SK-N-SH (cell line): ENCODE measurements around the gene SOCS4.

Experiments used
- FOSL2 ChIP-seq: IDR thresholded peaks from 2 replicates; pipeline ENCODE4 v1.4.0; 2012; ENCODE audit warnings: low read depth, mild to moderate bottlenecking, moderate library complexity, borderline replicate concordance
- GABPA ChIP-seq: IDR thresholded peaks from 2 replicates; pipeline ENCODE4 v1.4.0; 2012; ENCODE audit warnings: low read depth, mild to moderate bottlenecking
- MXI1 ChIP-seq: IDR thresholded peaks from 2 replicates; pipeline ENCODE4 v1.6.1; 2012; ENCODE audit warnings: mild to moderate bottlenecking, low read depth, low read length, improper control_type of control experiment
- NFIC ChIP-seq: IDR thresholded peaks from 2 replicates; pipeline ENCODE4 v1.4.0; 2012; ENCODE audit warnings: borderline replicate concordance
- POLR2AphosphoS5 ChIP-seq: IDR thresholded peaks from 2 replicates; pipeline ENCODE4 v1.6.1; 2012; ENCODE audit warnings: low read depth, low read length
- RAD21 ChIP-seq: IDR thresholded peaks from 2 replicates; pipeline ENCODE4 v1.6.1; 2012; ENCODE audit warnings: mild to moderate bottlenecking, low read length
- RXRA ChIP-seq: IDR thresholded peaks from 2 replicates; pipeline ENCODE4 v1.4.0; 2012; ENCODE audit warnings: low read depth, mild to moderate bottlenecking, borderline replicate concordance
- TF ChIP-seq, protein P1 (sequence below): fragments of 200-600 bp; sonication (generic); IDR thresholded peaks from 2 replicates; pipeline ENCODE4 v1.6.1; 2017; ENCODE audit warnings: antibody characterized with exemption, mild to moderate bottlenecking, moderate library complexity
- TF ChIP-seq, protein P2 (sequence below): IDR thresholded peaks from 2 replicates; pipeline ENCODE4 v1.4.0; 2012; ENCODE audit warnings: low read depth
- TF ChIP-seq, protein P3 (sequence below): IDR thresholded peaks from 2 replicates; pipeline ENCODE4; 2012

DNA sequence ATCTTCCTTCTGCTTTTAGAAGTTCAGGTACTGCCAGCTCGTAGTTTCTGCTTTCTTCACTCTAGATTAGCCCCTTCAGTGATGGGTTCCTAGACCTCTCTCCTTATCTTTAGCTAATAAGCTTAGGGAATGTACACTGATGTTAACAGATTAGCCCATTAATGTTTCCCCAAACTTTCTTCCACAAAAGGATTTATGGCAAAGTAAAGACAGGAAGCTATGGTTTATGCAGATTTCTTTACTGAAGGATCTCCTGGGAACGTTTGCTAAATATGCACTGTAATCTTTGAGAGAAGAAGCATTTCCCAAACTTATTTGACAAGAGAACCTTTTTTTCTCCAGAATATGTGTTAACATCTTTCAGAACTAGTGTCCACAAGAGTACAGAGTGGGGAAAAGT, 4.2 kb downstream of the SOCS4 start:
- TF ChIP-seq, protein P1, sequence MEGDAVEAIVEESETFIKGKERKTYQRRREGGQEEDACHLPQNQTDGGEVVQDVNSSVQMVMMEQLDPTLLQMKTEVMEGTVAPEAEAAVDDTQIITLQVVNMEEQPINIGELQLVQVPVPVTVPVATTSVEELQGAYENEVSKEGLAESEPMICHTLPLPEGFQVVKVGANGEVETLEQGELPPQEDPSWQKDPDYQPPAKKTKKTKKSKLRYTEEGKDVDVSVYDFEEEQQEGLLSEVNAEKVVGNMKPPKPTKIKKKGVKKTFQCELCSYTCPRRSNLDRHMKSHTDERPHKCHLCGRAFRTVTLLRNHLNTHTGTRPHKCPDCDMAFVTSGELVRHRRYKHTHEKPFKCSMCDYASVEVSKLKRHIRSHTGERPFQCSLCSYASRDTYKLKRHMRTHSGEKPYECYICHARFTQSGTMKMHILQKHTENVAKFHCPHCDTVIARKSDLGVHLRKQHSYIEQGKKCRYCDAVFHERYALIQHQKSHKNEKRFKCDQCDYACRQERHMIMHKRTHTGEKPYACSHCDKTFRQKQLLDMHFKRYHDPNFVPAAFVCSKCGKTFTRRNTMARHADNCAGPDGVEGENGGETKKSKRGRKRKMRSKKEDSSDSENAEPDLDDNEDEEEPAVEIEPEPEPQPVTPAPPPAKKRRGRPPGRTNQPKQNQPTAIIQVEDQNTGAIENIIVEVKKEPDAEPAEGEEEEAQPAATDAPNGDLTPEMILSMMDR: no peak
- TF ChIP-seq, protein P2, sequence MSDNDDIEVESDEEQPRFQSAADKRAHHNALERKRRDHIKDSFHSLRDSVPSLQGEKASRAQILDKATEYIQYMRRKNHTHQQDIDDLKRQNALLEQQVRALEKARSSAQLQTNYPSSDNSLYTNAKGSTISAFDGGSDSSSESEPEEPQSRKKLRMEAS: no peak
- no peak for TF ChIP-seq GABPA
- no peak for TF ChIP-seq RXRA
- TF ChIP-seq FOSL2: no peak
- TF ChIP-seq, protein P3, sequence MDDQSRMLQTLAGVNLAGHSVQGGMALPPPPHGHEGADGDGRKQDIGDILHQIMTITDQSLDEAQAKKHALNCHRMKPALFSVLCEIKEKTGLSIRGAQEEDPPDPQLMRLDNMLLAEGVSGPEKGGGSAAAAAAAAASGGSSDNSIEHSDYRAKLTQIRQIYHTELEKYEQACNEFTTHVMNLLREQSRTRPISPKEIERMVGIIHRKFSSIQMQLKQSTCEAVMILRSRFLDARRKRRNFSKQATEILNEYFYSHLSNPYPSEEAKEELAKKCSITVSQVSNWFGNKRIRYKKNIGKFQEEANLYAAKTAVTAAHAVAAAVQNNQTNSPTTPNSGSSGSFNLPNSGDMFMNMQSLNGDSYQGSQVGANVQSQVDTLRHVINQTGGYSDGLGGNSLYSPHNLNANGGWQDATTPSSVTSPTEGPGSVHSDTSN: no peak
- TF ChIP-seq POLR2AphosphoS5: no peak
- TF ChIP-seq RAD21: no peak
- no peak for TF ChIP-seq MXI1
- no peak for TF ChIP-seq NFIC
